H1 (cell line): Measurements from ENCODE around the gene PEX6. TPM values are rescaled to one million over a fixed set of nuclear protein-coding genes. Genes with fewer than 3 reads are reported as not detected.

Source experiments
- CTCF ChIA-PET: fragments of 300-600 bp; sonication (Branson Sonifier 250); formaldehyde crosslinking; loops from one replicate; lab custom pipeline; 2021; ENCODE audit not compliant: partially characterized antibody; lab: Charles Lee
- POLR2A ChIA-PET: fragments of 300-600 bp; sonication (Branson Sonifier 250); formaldehyde crosslinking; loops from one replicate; lab custom pipeline; 2021; ENCODE audit warnings: inconsistent platforms; ENCODE audit not compliant: partially characterized antibody; lab: Charles Lee
- DNase-seq, 2 experiments: peaks; one replicate each; pipeline versions ENCODE4 v3.0.0 to v3.0.0-alpha.2; 2010 to 2022; ENCODE audit warnings: low spot score in 2 of 2, low read depth in 1 of 2, mixed read lengths in 1 of 2
- FAIRE-seq: peaks from 2 replicates; lab custom pipeline; 2011; peaks lifted over from hg19 to GRCh38; lab: Jason Lieb, UNC
- H2AFZ ChIP-seq: 2 replicates; pipeline ENCODE4 v1.8.1; 2012; ENCODE audit warnings: low read length, inconsistent platforms
- H2AK5ac ChIP-seq: 2 replicates; pipeline ENCODE4 v1.6.1; 2013; ENCODE audit warnings: low read depth, low read length
- H2BK120ac ChIP-seq: replicated peaks from 2 replicates; pipeline ENCODE3; 2013; ENCODE audit warnings: low read depth, low read length, inconsistent platforms
- H2BK12ac ChIP-seq: 2 replicates; pipeline ENCODE4 v1.6.1; 2013; ENCODE audit warnings: low read depth, low read length
- H2BK15ac ChIP-seq: 2 replicates; pipeline ENCODE4 v1.6.1; 2013; ENCODE audit warnings: low read length
- H2BK20ac ChIP-seq: 2 replicates; pipeline ENCODE4 v1.6.1; 2013; ENCODE audit warnings: low read length
- H2BK5ac ChIP-seq: 2 replicates; pipeline ENCODE4 v1.6.1; 2013; ENCODE audit warnings: low read depth, low read length
- H3K14ac ChIP-seq: 2 replicates; pipeline ENCODE4 v1.6.1; 2013; ENCODE audit warnings: inconsistent platforms; ENCODE audit not compliant: insufficient read length
- H3K18ac ChIP-seq: 2 replicates; pipeline ENCODE4 v1.6.1; 2013; ENCODE audit warnings: low read length; ENCODE audit errors: extremely low read depth
- H3K23ac ChIP-seq: 2 replicates; pipeline ENCODE4 v1.6.1; 2013; ENCODE audit warnings: inconsistent platforms; ENCODE audit not compliant: insufficient read length
- H3K23me2 ChIP-seq: 2 replicates; pipeline ENCODE4 v1.6.1; 2013; ENCODE audit warnings: low read depth, low read length
- H3K27ac ChIP-seq: 2 replicates; pipeline ENCODE4 v1.6.1; 2011; ENCODE audit warnings: low read depth, low read length, inconsistent platforms
- H3K27me3 ChIP-seq, 4 experiments: replicated peaks in 1 of 4; 1 replicate in 1 of 4; 2 replicates in 3 of 4; pipeline versions ENCODE4 v1.6.1 to v1.8.1; 2011 to 2013; ENCODE audit warnings: low read length in 3 of 4, mild to moderate bottlenecking in 3 of 4, inconsistent platforms in 2 of 4, mixed read lengths in 2 of 4, moderate library complexity in 1 of 4; ENCODE audit not compliant: control insufficient read depth in 3 of 4, insufficient read depth in 3 of 4; ENCODE audit errors: extremely low read depth in 1 of 4
- H3K36me3 ChIP-seq, 4 experiments: 2 replicates each; pipeline versions ENCODE4 v1.6.1 to v1.8.1; 2011 to 2013; ENCODE audit warnings: mild to moderate bottlenecking in 4 of 4, low read length in 3 of 4, moderate library complexity in 2 of 4, control low read depth in 1 of 4, inconsistent platforms in 1 of 4; ENCODE audit not compliant: insufficient read depth in 4 of 4, control insufficient read depth in 2 of 4
- H3K4ac ChIP-seq: replicated peaks from 2 replicates; pipeline ENCODE3; 2013; ENCODE audit warnings: low read length, low read depth, mixed read lengths, inconsistent platforms; ENCODE audit not compliant: insufficient read length
- H3K4me1 ChIP-seq, 4 experiments: replicated peaks in 1 of 4; 1 replicate in 1 of 4; 2 replicates in 3 of 4; pipeline versions ENCODE4 v1.6.1 to v1.8.1; 2011 to 2013; ENCODE audit warnings: low read length in 3 of 4, inconsistent platforms in 2 of 4, mixed read lengths in 1 of 4; ENCODE audit not compliant: insufficient read depth in 4 of 4, control insufficient read depth in 3 of 4
- H3K4me2 ChIP-seq, 2 experiments: 2 replicates each; pipeline versions ENCODE4 v1.6.1 to v1.8.1; 2011 to 2013; ENCODE audit warnings: low read depth in 2 of 2, low read length in 2 of 2, control low read depth in 1 of 2, inconsistent platforms in 1 of 2, mild to moderate bottlenecking in 1 of 2; ENCODE audit not compliant: insufficient read depth in 1 of 2
- H3K4me3 ChIP-seq, 4 experiments: fragments of 200-600, 300-600 bp in 1 of 4; sonication (generic), shearing (Covaris generic), sonication (Bioruptor Twin) in 1 of 4; 2 replicates each; pipeline versions ENCODE4 v1.5.1 to v1.8.1; 2011 to 2016; ENCODE audit warnings: low read length in 4 of 4, low read depth in 3 of 4, control low read depth in 2 of 4, inconsistent platforms in 2 of 4, mild to moderate bottlenecking in 2 of 4, mixed read lengths in 1 of 4, moderate library complexity in 1 of 4; ENCODE audit not compliant: insufficient read depth in 2 of 4; ENCODE audit errors: extremely low read depth in 1 of 4
- H3K56ac ChIP-seq: replicated peaks from 2 replicates; pipeline ENCODE3; 2013; ENCODE audit warnings: low read depth, mild to moderate bottlenecking, mixed read lengths, low read length, inconsistent platforms; ENCODE audit not compliant: insufficient read length
- H3K79me1 ChIP-seq: 2 replicates; pipeline ENCODE4 v1.6.1; 2013; ENCODE audit warnings: low read depth, low read length, control low read depth
- H3K79me2 ChIP-seq, 2 experiments: 2 replicates each; pipeline versions ENCODE4 v1.6.1 to v1.8.1; 2012 to 2013; ENCODE audit warnings: low read length in 2 of 2, mild to moderate bottlenecking in 2 of 2, inconsistent platforms in 1 of 2; ENCODE audit not compliant: insufficient read depth in 2 of 2, control insufficient read depth in 1 of 2
- H3K9ac ChIP-seq, 4 experiments: replicated peaks in 1 of 4; 1 replicate in 1 of 4; 2 replicates in 3 of 4; pipeline versions ENCODE4 v1.6.1 to v1.8.1; 2011 to 2013; ENCODE audit warnings: low read depth in 3 of 4, low read length in 3 of 4, control low read depth in 2 of 4, mild to moderate bottlenecking in 2 of 4, moderate library complexity in 2 of 4, inconsistent platforms in 1 of 4; ENCODE audit errors: extremely low read depth in 1 of 4
- H3K9me3 ChIP-seq, 2 experiments: 2 replicates each; pipeline versions ENCODE4 v1.6.1 to v1.8.1; 2012 to 2013; ENCODE audit warnings: mild to moderate bottlenecking in 2 of 2, moderate library complexity in 2 of 2, control low read depth in 1 of 2, inconsistent platforms in 1 of 2, low read depth in 1 of 2, low read length in 1 of 2, mixed read lengths in 1 of 2; ENCODE audit not compliant: insufficient read depth in 2 of 2
- H4K20me1 ChIP-seq, 2 experiments: replicated peaks in 1 of 2; 2 replicates each; pipeline versions ENCODE3 to v1.8.1; 2011 to 2013; ENCODE audit warnings: inconsistent platforms in 2 of 2, low read length in 2 of 2, mild to moderate bottlenecking in 1 of 2; ENCODE audit not compliant: insufficient read depth in 2 of 2, control insufficient read depth in 1 of 2
- H4K5ac ChIP-seq: 2 replicates; pipeline ENCODE4 v1.6.1; 2013; ENCODE audit warnings: low read length, low read depth, mixed read lengths, inconsistent platforms; ENCODE audit not compliant: insufficient read length
- H4K8ac ChIP-seq: 2 replicates; pipeline ENCODE4 v1.8.0; 2013; ENCODE audit warnings: mild to moderate bottlenecking, moderate library complexity, low read length, inconsistent platforms; ENCODE audit not compliant: insufficient read depth; ENCODE audit errors: extremely low read depth
- H4K91ac ChIP-seq: replicated peaks from 2 replicates; pipeline ENCODE3; 2013; ENCODE audit warnings: low read length, mixed read lengths, inconsistent platforms; ENCODE audit not compliant: insufficient read length
- ATF3 ChIP-seq: IDR thresholded peaks from 2 replicates; pipeline ENCODE4 v1.6.1; 2011; ENCODE audit warnings: low read depth, mild to moderate bottlenecking, low read length; ENCODE audit not compliant: insufficient read depth
- BRCA1 ChIP-seq: IDR thresholded peaks from 2 replicates; pipeline ENCODE4 v1.6.1; 2012; ENCODE audit warnings: low read depth, low read length, improper control_type of control experiment
- CBX5 ChIP-seq: fragments of 300-800, 300-1000 bp; sonication (generic); IDR thresholded peaks from 2 replicates; pipeline ENCODE4 v1.7.1; 2016; ENCODE audit warnings: antibody characterized with exemption, low read length, low read depth
- CHD2 ChIP-seq: IDR thresholded peaks from 2 replicates; pipeline ENCODE4 v1.6.1; 2012; ENCODE audit warnings: low read length, improper control_type of control experiment
- GABPA ChIP-seq: IDR thresholded peaks from 2 replicates; pipeline ENCODE4 v1.6.1; 2011; ENCODE audit warnings: mild to moderate bottlenecking, low read length, moderate library complexity, borderline replicate concordance; ENCODE audit not compliant: insufficient read depth
- JUN ChIP-seq: IDR thresholded peaks from 2 replicates; pipeline ENCODE4 v1.6.1; 2011; ENCODE audit warnings: low read depth, mild to moderate bottlenecking, improper control_type of control experiment, low read length
- RBBP5 ChIP-seq: IDR thresholded peaks from 2 replicates; pipeline ENCODE4 v1.7.1; 2012; ENCODE audit warnings: low read depth, mild to moderate bottlenecking, inconsistent platforms, low read length, moderate library complexity, borderline replicate concordance
- RNF2 ChIP-seq: fragments of 200-900, 300-1000 bp; sonication (generic); IDR thresholded peaks from 2 replicates; pipeline ENCODE4 v1.7.1; 2016; ENCODE audit warnings: borderline replicate concordance, low read depth, mild to moderate bottlenecking, antibody characterized with exemption, low read length; ENCODE audit not compliant: poor library complexity, severe bottlenecking; ENCODE audit errors: missing control alignments
- SUZ12 ChIP-seq: fragments of 200-600 bp; sonication (generic); IDR thresholded peaks from 2 replicates; pipeline ENCODE4 v1.6.1; 2012; ENCODE audit warnings: mild to moderate bottlenecking, inconsistent platforms, low read length, moderate library complexity, mixed read lengths
- YY1 ChIP-seq: IDR thresholded peaks from 2 replicates; pipeline ENCODE4 v1.6.1; 2011; ENCODE audit warnings: low read depth, mild to moderate bottlenecking, low read length
- WGBS, 2 experiments: shearing (Covaris generic) in 1 of 2; methylation state at CpG; one replicate each; pipeline versions ENCODE4 v1.1.6 to v1.1.7; 2013 to 2015; ENCODE audit warnings: low lambda C conversion rate in 2 of 2, mixed read lengths in 2 of 2, inconsistent platforms in 1 of 2, low coverage in 1 of 2, missing lambda C conversion rate in 1 of 2; ENCODE audit not compliant: insufficient replicate concordance in 2 of 2, insufficient coverage in 1 of 2, insufficient read length in 1 of 2; ENCODE audit errors: extremely low coverage in 1 of 2, missing lambda C conversion rate in 1 of 2; 5-methylcytosine and 5-hydroxymethylcytosine counted together
- polyA plus RNA-seq, 7 experiments: library from polyadenylated mRNA; depleted of rRNA in 3 of 7; stranded (reverse) in 5 of 7; unstranded in 2 of 7; fragments of >200 nt in 5 of 7; fragments of 200-250 nt in 2 of 7; gene quantifications; 1 replicate in 5 of 7; 2 replicates in 1 of 7; 4 replicates in 1 of 7; pipeline versions ENCODE4 v1.2.1 to v1.2.3, GENCODE V29; 2011 to 2013; ENCODE audit warnings: missing spikeins in 2 of 7, mixed read lengths in 2 of 7
- total RNA-seq: library from RNA; stranded (reverse); fragmentation: NEBNext Ultra II Directional; extraction: Animal tissue kit (Norgen Biotek cat#: 25700); gene quantifications from 2 replicates; pipeline ENCODE4 v1.2.1, GENCODE V29; 2021
- TF ChIP-seq, protein P1 (sequence below): IDR thresholded peaks from 2 replicates; pipeline ENCODE4 v1.6.1; 2012; ENCODE audit warnings: inconsistent platforms

Gene PEX6
- total and polyA plus RNA-seq, 2 of the 8 experiments (the other 6 are each of a cell fraction or from before 2014, with no cell fraction given): 6.4 to 12.5 TPM

DNA sequence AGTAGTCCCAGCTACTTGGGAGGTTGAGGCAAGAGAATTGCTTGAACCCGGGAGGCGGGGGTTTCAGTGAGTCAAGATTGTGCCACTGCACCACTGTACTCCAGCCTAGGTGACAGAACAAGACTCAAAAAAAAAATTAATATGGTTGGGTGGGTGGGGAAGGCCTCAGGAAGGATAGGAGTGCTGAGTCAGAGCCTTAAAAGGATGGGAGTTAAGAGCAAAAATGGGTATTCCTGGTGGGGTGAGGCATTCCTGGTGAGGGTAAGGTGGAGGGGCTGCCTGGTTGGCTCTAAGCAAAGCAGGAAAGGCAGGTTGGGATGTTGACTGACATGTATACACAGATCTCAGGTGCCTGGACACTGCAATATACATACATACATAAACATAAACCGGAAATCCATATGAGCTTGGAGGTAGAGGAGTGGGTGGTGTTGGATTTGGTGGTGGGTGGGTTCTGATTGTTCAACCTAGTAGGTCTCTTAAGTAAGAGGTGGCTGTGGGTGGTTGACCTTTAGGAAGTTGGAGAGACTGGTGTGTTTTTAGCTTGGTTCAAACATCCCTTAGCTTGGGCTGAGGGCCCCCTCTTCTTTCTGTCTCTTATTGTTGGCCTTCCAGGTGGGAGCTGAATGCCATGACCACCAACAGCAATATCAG lies 41.2 kb upstream of the PEX6 start:
- Histone ChIP-seq H3K4me3 (no peak overlapping the region), H3K9ac (no peak overlapping the region), H3K4me2 (peak overlapping the region in 1 of 2 experiments; percentile 45; a peak in 1 of 4 replicates), H3K36me3 (peaks cover 16 to 36% (median 26%) of the 10 kb centered on the region in 4 experiments), H4K20me1 (peaks cover 0 to 2% of the 10 kb centered on the region in 2 experiments), H3K4me1 (peaks cover 0 to 5% (median 2%) of the 10 kb centered on the region in 4 experiments; a peak in 4 of 7 replicates), H2BK5ac (0 out of 2 replicates have a peak overlapping the region, but pooled peaks have one; percentile 85), H4K8ac (no peak overlapping the region), H3K27ac (0 out of 2 replicates have a peak overlapping the region, but pooled peaks have one; percentile 21), H2AK5ac (no peak overlapping the region), H3K27me3 (no peaks in the 10 kb centered on the region), H2BK15ac (0 out of 2 replicates have a peak overlapping the region, but pooled peaks have one; percentile 12), H4K5ac (no peak overlapping the region), H3K18ac (no peak overlapping the region), H3K79me2 (peaks cover 3 to 51% of the 10 kb centered on the region in 2 experiments; a peak in 3 of 4 replicates), H3K56ac (no peak overlapping the region), H3K79me1 (peaks cover 11% of the 10 kb centered on the region; the same call in 1 of the 2 replicates), H4K91ac (no peak overlapping the region), H2BK12ac (no peak overlapping the region), H2AFZ (no peak overlapping the region), H3K23ac (no peak overlapping the region), H3K9me3 (no peaks in the 10 kb centered on the region), H3K14ac (no peak overlapping the region), H3K4ac (no peak overlapping the region), H2BK120ac (no peak overlapping the region), H3K23me2 (peaks cover 6% of the 10 kb centered on the region; the same call in 1 of the 2 replicates), H2BK20ac (no peak overlapping the region)
- no peak for DNase-seq
- FAIRE-seq: no peak
- ChIA-PET POLR2A (interaction anchor here (0.7 to 27.9 kb wide), 17 partner anchors 9 to 227 kb away, joined by 3 to 584 read pairs (median 5); partner anchors contain the start of genes CUL7, KLC4, MRPL2 and PEX6), CTCF (interaction anchor here (0.7 to 5.6 kb wide), 9 partner anchors 11 to 124 kb away, joined by 3 to 33 read pairs (median 3); no protein-coding TSS in a partner anchor)
- 75% methylated on average over 3 of the region's 3 CpGs; no CpG with 5 or more reads in 1 of the 2 experiments for WGBS, 2 experiments
- TF ChIP-seq CBX5 (no peak), GABPA (no peak), RBBP5 (no peak), ATF3 (no peak), BRCA1 (no peak), SUZ12 (no peak), JUN (no peak), CHD2 (no peak), YY1 (no peak), RNF2 (no peak)
- TF ChIP-seq, protein P1, sequence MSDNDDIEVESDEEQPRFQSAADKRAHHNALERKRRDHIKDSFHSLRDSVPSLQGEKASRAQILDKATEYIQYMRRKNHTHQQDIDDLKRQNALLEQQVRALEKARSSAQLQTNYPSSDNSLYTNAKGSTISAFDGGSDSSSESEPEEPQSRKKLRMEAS: no peak
